GM08714 (cell line): Measurements from ENCODE around the gene ABHD16A.
"Not testable (repeated sequence)": the region's sequence is repeated elsewhere in the genome, so short reads cannot be mapped to it uniquely, and the experiment has no call there.

Experiments used
- H3K4me3 ChIP-seq: fragments of 200-500 bp; sonication (Bioruptor generic); 2 replicates; pipeline ENCODE4 v1.5.1; 2014; ENCODE audit warnings: mild to moderate bottlenecking, low read length, inconsistent platforms
- ZNF274 ChIP-seq: IDR thresholded peaks from 2 replicates; pipeline ENCODE4 v1.6.1; 2012; ENCODE audit warnings: mild to moderate bottlenecking, low read depth, low read length

Gene ABHD16A

GRCh38 chr6:31713991-31714684, 11.0 kb upstream of the ABHD16A start:
- H3K4me3 ChIP-seq = no peak overlapping the region
- TF ChIP-seq ZNF274 = no peak

GRCh38 chr6:31713465-31713864, 10.3 kb upstream of the ABHD16A start:
- no peak overlapping the region for H3K4me3 ChIP-seq
- TF ChIP-seq ZNF274 = no peak

GRCh38 chr6:31712296-31712695, 9.2 kb upstream of the ABHD16A start:
- H3K4me3 ChIP-seq = no peak overlapping the region
- no peak for TF ChIP-seq ZNF274

- no peak for TF ChIP-seq ZNF274
- H3K4me3 ChIP-seq = no peak overlapping the region
Observed at GRCh38 chr6:31711233-31711632, 8.1 kb upstream of the ABHD16A start.

GRCh38 chr6:31710523-31711219, 7.5 kb upstream of the ABHD16A start:
- TF ChIP-seq ZNF274 = no peak
- H3K4me3 ChIP-seq = no peak overlapping the region

- H3K4me3 ChIP-seq = not testable (repeated sequence)
Observed at GRCh38 chr6:31709157-31709556, 6.0 kb upstream of the ABHD16A start.

GRCh38 chr6:31708224-31708623, 5.1 kb upstream of the ABHD16A start:
- no peak for TF ChIP-seq ZNF274
- H3K4me3 ChIP-seq = no peak overlapping the region

GRCh38 chr6:31707701-31708100, 4.6 kb upstream of the ABHD16A start:
- TF ChIP-seq ZNF274 = no peak
- no peak overlapping the region for H3K4me3 ChIP-seq

GRCh38 chr6:31706599-31706998, 3.5 kb upstream of the ABHD16A start, which contains the start of gene LY6G6F:
TSS of gene LY6G6F (plus strand) at chr6:31706866. CDS start at chr6:31706907, 41 bp downstream.
- H3K4me3 ChIP-seq = no peak within 1 kb of the TSS

GRCh38 chr6:31705931-31706330, 2.8 kb upstream of the ABHD16A start:
- TF ChIP-seq ZNF274 = no peak
- H3K4me3 ChIP-seq = no peak overlapping the region

More at GRCh38 chr6:31706599-31706998, 3.5 kb upstream of the ABHD16A start, which contains the start of gene LY6G6F:
- no peak for TF ChIP-seq ZNF274

GRCh38 chr6:31702405-31702818, 712 bp downstream of the ABHD16A start:
- peak overlapping the region; percentile 94 for H3K4me3 ChIP-seq
- TF ChIP-seq ZNF274 = no peak

- no peak for TF ChIP-seq ZNF274
- peak overlapping the region; percentile 94 for H3K4me3 ChIP-seq
Observed at GRCh38 chr6:31701666-31702404, 1.3 kb downstream of the ABHD16A start.

- no peak overlapping the region for H3K4me3 ChIP-seq
- TF ChIP-seq ZNF274 = no peak
Observed at GRCh38 chr6:31700740-31701401, 2.3 kb downstream of the ABHD16A start.

- no peak overlapping the region for H3K4me3 ChIP-seq
- TF ChIP-seq ZNF274 = no peak
Observed at GRCh38 chr6:31697555-31697954, 5.6 kb downstream of the ABHD16A start.
